Heart right ventricle (tissue), 16 donors: ENCODE data around the gene GBGT1. TPM values are rescaled to one million over a fixed set of nuclear protein-coding genes. Genes with fewer than 3 reads are reported as not detected.
A peak's percentile ranks its signal among the peaks of the same experiment; 100 is the strongest.

Experiments
- ATAC-seq, 8 donors: fragments of 200-7000 bp; cut with Tn5 transposase; one replicate each; pipeline ENCODE4 v1.9.1; 2020; ENCODE audit warnings: mild to moderate bottlenecking in 8 of 8, moderate library complexity in 8 of 8, moderate number of reproducible peaks in 1 of 8
- DNase-seq, 2 donors: peaks; one replicate each; pipeline ENCODE4 v3.0.0-alpha.2; 2020
- H3K27ac ChIP-seq, 10 donors: fragments of 200-600 bp; sonication (generic) in 2 of 10; one replicate each; pipeline versions ENCODE4 v1.5.0 to v1.8.0; 2020 to 2022; ENCODE audit warnings: mild to moderate bottlenecking in 3 of 10
- H3K27me3 ChIP-seq, 7 donors: fragments of 200-600 bp; one replicate each; pipeline ENCODE4 v1.8.0; 2021 to 2022; ENCODE audit warnings: mild to moderate bottlenecking in 2 of 7
- H3K36me3 ChIP-seq, 9 donors: fragments of 200-600 bp; sonication (generic) in 1 of 9; one replicate each; pipeline versions ENCODE4 v1.5.0 to v1.8.0; 2020 to 2022; ENCODE audit warnings: mild to moderate bottlenecking in 2 of 9
- H3K4me1 ChIP-seq, 9 donors: fragments of 200-600 bp; sonication (generic) in 1 of 9; one replicate each; pipeline versions ENCODE4 v1.5.0 to v1.8.0; 2020 to 2022; ENCODE audit warnings: mild to moderate bottlenecking in 4 of 9
- H3K4me3 ChIP-seq, 10 donors: fragments of 200-600 bp; sonication (generic) in 2 of 10; one replicate each; pipeline versions ENCODE4 v1.5.0 to v1.8.0; 2020 to 2022; ENCODE audit warnings: mild to moderate bottlenecking in 7 of 10, moderate library complexity in 2 of 10
- H3K9me3 ChIP-seq, 11 donors: fragments of 200-600 bp in 10 of 11; sonication (generic) in 2 of 11; one replicate each; pipeline versions ENCODE4 v1.5.0 to v1.8.0; 2013 to 2022; ENCODE audit warnings: mild to moderate bottlenecking in 2 of 11, control low read depth in 1 of 11, moderate library complexity in 1 of 11
- CTCF ChIP-seq, 9 donors: fragments of 200-600 bp; sonication (generic) in 2 of 9; IDR thresholded peaks; one replicate each; pipeline versions ENCODE4 v1.5.0 to v1.8.0; 2021 to 2022; ENCODE audit warnings: antibody characterized with exemption in 9 of 9, mild to moderate bottlenecking in 5 of 9, moderate library complexity in 1 of 9
- WGBS, 2 donors: extraction: QIAGEN DNeasy Blood & Tissue Kit; methylation state at CpG; one replicate each; pipeline ENCODE4 v1.1.7; 2013; ENCODE audit warnings: inconsistent platforms in 1 of 2; 5-methylcytosine and 5-hydroxymethylcytosine counted together
- intact Hi-C, 10 donors: fragments of 100-400 bp; cut with DNase I; formaldehyde crosslinking; loops; one replicate each; pipeline versions ENCODE4 v1.11.1 to v1.14.2; 2022
- polyA plus RNA-seq, 2 donors: library from polyadenylated mRNA; stranded (reverse); fragments of 200-250 nt; gene quantifications; one replicate each; pipeline ENCODE4 v1.2.3, GENCODE V29; 2013
- total RNA-seq, 10 donors: library from RNA; stranded (reverse); fragmentation: NEBNext Ultra II Directional in 3 of 10; extraction: Animal tissue kit (Norgen Biotek cat#: 25700) in 3 of 10; gene quantifications; one replicate each; pipeline versions ENCODE4 v1.2.1 to v1.2.4, GENCODE V29; 2021 to 2023
- donor health status: Arrhythmogenic right ventricular cardiomyopathy.
- donor health status: ischemic (EF 13 %, LVEDD 7.1; RV severe dilation, severe dysfunction).
- donor health status: healthy with polysubstance abuse.
- donor health status: DM: no; HTN: yes; CAD: no.
- donor health status: DM: no; HTN: no; CAD: no.
- donor health status: ischemic (EF 25% LVEDD 6.9; RV normal size, moderate dysfunction).
- donor health status: ischemic (EF 25% LVEDD 5.7; RV mildly dilated, moderate dysfunction).
- donor health status: healthy.
- donor health status: DM: yes; HTN: yes; CAD: no.
- donor health status: Ischemic cardiomyopathy.
- donor health status: ischemic (EF 35%, LVEDD 5.7; RV mildly dilated, moderate dysfunction).
- donor health status: nonischemic (EF 11% LVEDD 7.7; RV severe dilation, severe dysfunction).
- donor health status: DM: yes; HTN: yes; CAD: no.
- donor health status: PGD.
- donor health status: ischemic (EF 29% LVEDD 5.4; RV normal size, mild dysfunction).
- donor health status: nonischemic (EF 23%, LVEDD 6.1; RV moderate dilation, normal function).

GBGT1 gene
- total and polyA plus RNA-seq, 12 donors, result 2.5 to 14.7 (median 6.6) TPM

GRCh38 chr9:133202145-133202513 lies 38.4 kb upstream of the GBGT1 start:
- ATAC-seq (no peak), DNase-seq (no peak)
- WGBS, 2 donors, result 85 to 86% methylated on average over 11 of the region's 11 CpGs
- Histone ChIP-seq H3K36me3 (no peaks in the 10 kb centered on the region), H3K4me3 (no peak overlapping the region), H3K27ac (no peak overlapping the region), H3K9me3 (no peaks in the 10 kb centered on the region), H3K27me3 (peaks cover 0 to 46% (median 14%) of the 10 kb centered on the region in 7 donors), H3K4me1 (peaks cover 0 to 4% (median 0%) of the 10 kb centered on the region in 9 donors)
- intact Hi-C loops, result no loop called here
- no peak for TF ChIP-seq CTCF (IDR thresholded peaks at IDR 0.05)

DNA sequence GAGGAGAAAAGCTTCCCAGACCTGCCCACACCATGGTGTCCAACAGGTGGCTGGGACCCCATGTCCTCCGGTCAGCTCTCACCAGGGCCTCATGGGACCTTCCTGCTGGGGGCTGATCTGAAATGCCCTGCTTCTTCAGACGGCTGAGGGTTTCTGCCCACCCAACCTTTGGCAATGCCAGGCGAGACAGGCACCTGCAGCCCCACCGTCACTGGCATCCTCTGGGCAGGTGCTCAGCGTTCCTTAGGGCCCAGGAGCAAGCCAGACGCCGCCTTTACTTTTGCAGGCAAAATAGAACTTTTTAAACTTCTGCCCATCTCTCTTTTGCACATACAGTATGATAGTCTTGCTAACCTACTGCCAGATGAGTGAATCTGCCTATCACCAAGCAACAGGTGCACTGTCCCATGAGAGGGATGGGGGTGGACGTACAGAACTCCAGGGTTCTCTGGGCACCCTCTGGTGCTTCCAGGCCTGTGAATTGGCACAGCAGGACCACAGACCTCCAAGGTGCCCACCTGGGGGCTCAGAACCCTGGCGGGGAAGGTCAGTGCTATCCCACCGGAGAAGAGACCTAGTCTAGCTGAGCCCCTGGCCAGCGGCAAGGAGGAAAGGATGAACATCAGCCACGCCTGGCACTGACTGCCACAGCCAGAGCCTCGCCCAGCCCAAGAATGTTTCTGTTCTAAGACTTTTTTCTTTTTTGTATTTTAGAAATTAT lies 37.9 kb upstream of the GBGT1 start:
- ATAC-seq (no peak), DNase-seq (no peak)
- Histone ChIP-seq H3K27me3 (peaks cover 0 to 41% (median 14%) of the 10 kb centered on the region in 7 donors), H3K4me3 (no peak overlapping the region), H3K27ac (no peak overlapping the region), H3K9me3 (no peaks in the 10 kb centered on the region), H3K4me1 (peaks cover 0 to 4% (median 0%) of the 10 kb centered on the region in 9 donors), H3K36me3 (no peaks in the 10 kb centered on the region)
- intact Hi-C loops, result no loop called here
- 71 to 81% methylated on average over 13 of the region's 13 CpGs for WGBS, 2 donors
- TF ChIP-seq CTCF (IDR thresholded peaks at IDR 0.05), result no peak

- no peaks in the 10 kb centered on the region for H3K36me3 ChIP-seq
- no peak overlapping the region for H3K27ac ChIP-seq
- no peaks in the 10 kb centered on the region for H3K9me3 ChIP-seq
- 83 to 91% methylated on average over 17 of the region's 17 CpGs for WGBS, 2 donors
- ATAC-seq (no peak), DNase-seq (no peak)
- intact Hi-C loops, result no loop called here
- H3K27me3 ChIP-seq, result peaks cover 0 to 43% (median 12%) of the 10 kb centered on the region in 7 donors
- no peak overlapping the region for H3K4me3 ChIP-seq
- peaks cover 0 to 4% (median 0%) of the 10 kb centered on the region in 9 donors for H3K4me1 ChIP-seq
- TF ChIP-seq CTCF (IDR thresholded peaks at IDR 0.05), result no peak
These were observed 36.9 kb upstream of the GBGT1 start for GRCh38 chr9:133200631-133201030.

DNA sequence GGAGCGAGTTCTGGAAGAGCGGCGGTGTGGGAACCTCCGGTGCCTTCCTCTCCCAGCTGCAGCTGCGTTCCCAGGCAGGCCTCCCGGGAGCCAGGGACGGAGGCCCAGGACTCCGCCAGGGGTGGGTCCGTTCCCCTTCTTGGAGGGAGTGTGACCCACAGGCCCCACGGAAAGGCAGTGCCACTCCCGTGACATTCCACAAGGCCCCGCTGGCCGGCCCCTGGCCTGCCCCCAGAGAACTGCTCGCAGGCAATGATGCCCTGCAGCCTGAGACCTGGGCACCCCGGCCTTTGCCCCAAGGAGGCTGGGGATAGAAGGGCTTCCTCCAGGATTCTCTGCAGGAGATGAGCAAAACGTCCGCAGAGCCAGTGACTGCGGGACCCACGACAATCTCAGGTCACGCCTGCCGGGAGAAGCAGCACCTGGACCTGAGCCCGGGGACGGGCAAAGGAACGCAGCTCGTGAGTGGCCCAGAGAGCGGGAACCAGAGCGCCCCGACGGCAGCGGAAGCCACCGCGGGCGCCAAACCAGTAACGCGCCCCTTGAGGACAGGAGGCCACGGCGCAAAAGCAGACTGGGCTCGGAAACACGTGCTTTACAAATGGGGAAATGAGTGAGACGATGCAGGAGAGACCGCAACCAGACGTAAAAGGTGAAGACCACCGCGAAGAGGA lies 36.1 kb upstream of the GBGT1 start:
- peak in 8 of 9 donors; percentile 8 to 53 (median 26) for TF ChIP-seq CTCF (IDR thresholded peaks at IDR 0.05)
- DNase-seq (peak; percentile 32 to 40), ATAC-seq (peak in 7 of 8 donors; percentile 68 to 87 (median 78))
- H3K27ac ChIP-seq, result peak overlapping the region in 8 of 10 donors; percentile 38 to 80 (median 64)
- intact Hi-C loops, result loop anchor here in 1 of 10 donors (10.0 kb wide), 1 partner anchor 65 kb away; no protein-coding TSS in a partner anchor
- H3K36me3 ChIP-seq, result no peaks in the 10 kb centered on the region
- peaks cover 0 to 4% (median 0%) of the 10 kb centered on the region in 9 donors for H3K4me1 ChIP-seq
- peaks cover 0 to 7% (median 0%) of the 10 kb centered on the region in 11 donors for H3K9me3 ChIP-seq
- peaks cover 0 to 40% (median 12%) of the 10 kb centered on the region in 7 donors for H3K27me3 ChIP-seq
- WGBS, 2 donors, result 34 to 43% methylated on average over 44 of the region's 44 CpGs
- H3K4me3 ChIP-seq, result peak overlapping the region; percentile 11 to 62 (median 49)
